LNCAP (cell line): ENCODE data around the gene MTCL1.

ENCODE experiments used
- CTCF ChIP-seq: fragments of 450-650 bp; IDR thresholded peaks from 2 replicates; pipeline ENCODE4 v1.5.1; 2017; ENCODE audit warnings: mild to moderate bottlenecking

Gene MTCL1

GRCh38 chr18:8869696-8870095, 164.3 kb downstream of the MTCL1 start:
- TF ChIP-seq CTCF = no peak

- TF ChIP-seq CTCF = no peak
These were observed 165.2 kb downstream of the MTCL1 start for GRCh38 chr18:8870528-8870927.

- TF ChIP-seq CTCF = no peak
These were observed 166.1 kb downstream of the MTCL1 start for GRCh38 chr18:8871489-8871888.

GRCh38 chr18:8874872-8875271, 169.5 kb downstream of the MTCL1 start:
- no peak for TF ChIP-seq CTCF

GRCh38 chr18:8876887-8877286, 171.5 kb downstream of the MTCL1 start:
- TF ChIP-seq CTCF = no peak

GRCh38 chr18:8881103-8881502, 175.7 kb downstream of the MTCL1 start:
- no peak for TF ChIP-seq CTCF
